ENCODE measurements around the gene SUPT4H1. TPM values are rescaled to one million over a fixed set of nuclear protein-coding genes. Genes with fewer than 3 reads are reported as not detected.

The SUPT4H1 gene
- total and polyA plus RNA-seq, 3 donors from 2014 or later = 59.3 to 98.5 (median 64.4) TPM

GRCh38 chr17:58305626-58306025 is 46.4 kb downstream of the SUPT4H1 start:
- no peaks in the 10 kb centered on the region for H3K36me3 ChIP-seq (ENCODE audit: low read depth, missing control alignments)
- DNase-seq = no peak

GRCh38 chr17:58304750-58305486 is 47.1 kb downstream of the SUPT4H1 start:
- 83 to 96% methylated on average over 7 to 14 of the region's 14 CpGs for WGBS, 2 donors
- intact Hi-C loops (cut with DNase I; ENCODE audit: low total_unique reads) = no loop called here

More at GRCh38 chr17:58305626-58306025, 46.4 kb downstream of the SUPT4H1 start:
- H3K27me3 ChIP-seq = no peaks in the 10 kb centered on the region
- no peaks in the 10 kb centered on the region for H3K4me1 ChIP-seq
- intact Hi-C loops (cut with DNase I; ENCODE audit: low total_unique reads) = no loop called here
- TF ChIP-seq POLR2A (IDR thresholded peaks at IDR 0.05) = no peak
- H3K4me3 ChIP-seq = no peak overlapping the region
- no peaks in the 10 kb centered on the region for H3K9me3 ChIP-seq
- 93 to 94% methylated on average over 3 to 8 of the region's 8 CpGs for WGBS, 2 donors
- H3K27ac ChIP-seq = no peak overlapping the region

GRCh38 chr17:58303971-58304749 is 47.8 kb downstream of the SUPT4H1 start:
- DNase-seq = peak; percentile 52
- no peaks in the 10 kb centered on the region for H3K36me3 ChIP-seq (ENCODE audit: low read depth, missing control alignments)
- H3K27me3 ChIP-seq = no peaks in the 10 kb centered on the region
- WGBS, 2 donors = 55 to 61% methylated on average over 6 to 10 of the region's 10 CpGs
- intact Hi-C loops (cut with DNase I; ENCODE audit: low total_unique reads) = no loop called here
- no peak overlapping the region for H3K4me3 ChIP-seq
- H3K4me1 ChIP-seq = no peaks in the 10 kb centered on the region
- peak; percentile 44 to 71 (median 61) for TF ChIP-seq CTCF (IDR thresholded peaks at IDR 0.05)
- no peak for TF ChIP-seq POLR2A (IDR thresholded peaks at IDR 0.05)
- H3K27ac ChIP-seq = no peak overlapping the region
- H3K9me3 ChIP-seq = no peaks in the 10 kb centered on the region

More at GRCh38 chr17:58304750-58305486, 47.1 kb downstream of the SUPT4H1 start:
- H3K27ac ChIP-seq = no peak overlapping the region
- no peak for DNase-seq
- no peaks in the 10 kb centered on the region for H3K9me3 ChIP-seq
- H3K36me3 ChIP-seq (ENCODE audit: low read depth, missing control alignments) = no peaks in the 10 kb centered on the region
- no peaks in the 10 kb centered on the region for H3K27me3 ChIP-seq
- TF ChIP-seq CTCF (IDR thresholded peaks at IDR 0.05) (no peak), POLR2A (IDR thresholded peaks at IDR 0.05) (no peak)
- H3K4me1 ChIP-seq = no peaks in the 10 kb centered on the region
- no peak overlapping the region for H3K4me3 ChIP-seq

- Histone ChIP-seq H3K9me3 (no peaks in the 10 kb centered on the region), H3K27ac (no peak overlapping the region), H3K4me1 (no peaks in the 10 kb centered on the region), H3K36me3 (ENCODE audit: low read depth, missing control alignments) (no peaks in the 10 kb centered on the region), H3K4me3 (no peak overlapping the region), H3K27me3 (no peaks in the 10 kb centered on the region)
- DNase-seq = no peak
- TF ChIP-seq CTCF (IDR thresholded peaks at IDR 0.05) (no peak), POLR2A (IDR thresholded peaks at IDR 0.05) (no peak)
- intact Hi-C loops (cut with DNase I; ENCODE audit: low total_unique reads) = no loop called here
- WGBS, 2 donors = 86 to 88% methylated on average over 6 to 9 of the region's 9 CpGs
Observed at GRCh38 chr17:58302919-58303585, 48.9 kb downstream of the SUPT4H1 start.

All from testis (tissue), 3 donors.